ENCODE results near the gene SLC25A33.

GRCh38 chr1:9607352-9607751 is 68.1 kb downstream of the SLC25A33 start:
- no peak for TF ChIP-seq POLR2A (IDR thresholded peaks at IDR 0.05)
- TF ChIP-seq CTCF (IDR thresholded peaks at IDR 0.05), result no peak
- TF ChIP-seq POLR2AphosphoS5 (IDR thresholded peaks at IDR 0.05), result no peak
- no peak for TF ChIP-seq EP300 (IDR thresholded peaks at IDR 0.05; ENCODE audit: low read depth)

Measured in transverse colon (tissue), 4 donors.